ENCODE results near the gene BRI3. TPM values are rescaled to one million over a fixed set of nuclear protein-coding genes. Genes with fewer than 3 reads are reported as not detected.

Gene BRI3
- total and polyA plus RNA-seq, 9 of the 15 experiments (the other 6 are each of a cell fraction or from before 2014, with no cell fraction given), result 4.3 to 57.4 (median 18.6) TPM

GRCh38 chr7:98254516-98254915 is 27.0 kb upstream of the BRI3 start (continued):
- no peak for TF ChIP-seq AFF4 (CRISPR knock-in tag; IDR thresholded peaks at IDR 0.05)
- no peak for TF ChIP-seq LARP7 (IDR thresholded peaks at IDR 0.05)
- TF ChIP-seq ZNF146 (CRISPR knock-in tag; IDR thresholded peaks at IDR 0.05; ENCODE audit: unreplicated experiment), result no peak

GRCh38 chr7:98254951-98255610 is 26.4 kb upstream of the BRI3 start:
- DNase-seq (ENCODE audit: extremely low read depth in 1 of 4, low spot score in 3 of 4) (peak in 1 of 4 experiments; percentile 64), FAIRE-seq (no peak), ATAC-seq (no peak)
- WGBS (ENCODE audit: insufficient coverage, low coverage, missing lambda C conversion rate), result 32% methylated on average over 7 of the region's 11 CpGs
- ChIA-PET CTCF (ENCODE audit: low intra/inter-chr PET ratio) (no interaction called here), POLR2A (interaction anchor here (1.1 kb wide), 1 partner anchor 19 kb away, joined by 3 read pairs; no protein-coding TSS in a partner anchor)
- BruUV-seq (replicated peaks), result TSS peak; percentile 16
- H3K9me1 ChIP-seq (ENCODE audit: control insufficient read depth, insufficient read depth, low read length), result no peaks in the 10 kb centered on the region
- H3K79me2 ChIP-seq (ENCODE audit: control insufficient read depth, insufficient read depth, low read length), result peaks cover 21% of the 10 kb centered on the region
- no peak overlapping the region for H3K9ac ChIP-seq (ENCODE audit: insufficient read depth in 1 of 2, low read depth in 2 of 2, low read length in 2 of 2)
- H3K27me3 ChIP-seq (ENCODE audit: control insufficient read depth in 2 of 2, insufficient read depth in 2 of 2, low read length in 2 of 2), result no peaks in the 10 kb centered on the region
- in situ Hi-C loops (cut with MboI), result no loop called here
- no peak overlapping the region for H3K4me3 ChIP-seq
- H3K4me2 ChIP-seq (ENCODE audit: insufficient read depth, low read length), result no peak overlapping the region
- peaks cover 10 to 29% of the 10 kb centered on the region in 2 experiments; a peak in 4 of 5 replicates for H3K4me1 ChIP-seq (replicated peaks in 1 of 2; ENCODE audit: control insufficient read depth in 2 of 2, insufficient read depth in 2 of 2, low read length in 2 of 2)
- no peaks in the 10 kb centered on the region for H3K9me3 ChIP-seq (replicated peaks; ENCODE audit: control insufficient read depth, insufficient read depth, low read depth, low read length)
- peaks cover 4% of the 10 kb centered on the region; the same call in 1 of the 3 replicates for H3K36me3 ChIP-seq (ENCODE audit: control insufficient read depth, insufficient read depth, low read length)
- intact Hi-C loops (cut with micrococcal nuclease), result no loop called here
- no peaks in the 10 kb centered on the region for H4K20me1 ChIP-seq (replicated peaks; ENCODE audit: control insufficient read depth, insufficient read depth, low read length)
- H3K27ac ChIP-seq (ENCODE audit: extremely low read depth, low read depth, low read length), result peak overlapping the region; percentile 33; the same call in 1 of the 3 replicates
- H2AFZ ChIP-seq (ENCODE audit: low read depth, low read length), result no peak overlapping the region
- TF ChIP-seq ZNF592 (IDR thresholded peaks at IDR 0.05) (peak; percentile 70; the same call in 1 of the 2 replicates), FOSL1 (tag; conservative IDR thresholded peaks at IDR 0.05) (0 out of 2 replicates have a peak, but pooled peaks have one; percentile 21), RBM25 (IDR thresholded peaks at IDR 0.05; ENCODE audit: low read depth, low read length, severe bottlenecking) (no peak), PKNOX1 (IDR thresholded peaks at IDR 0.05) (peak; percentile 65), ZNF445 (CRISPR knock-in tag; IDR thresholded peaks at IDR 0.05; ENCODE audit: low read depth) (no peak), SMAD4 (CRISPR knock-in tag; conservative IDR thresholded peaks at IDR 0.05) (0 out of 2 replicates have a peak, but pooled peaks have one; percentile 17)
